Islet precursor cell (in vitro differentiated cells): Measurements from ENCODE around the gene CEBPG.

ENCODE experiments used
- DNase-seq: peaks from one replicate; pipeline ENCODE4 v3.0.0-alpha.2; 2018

Gene CEBPG

DNA sequence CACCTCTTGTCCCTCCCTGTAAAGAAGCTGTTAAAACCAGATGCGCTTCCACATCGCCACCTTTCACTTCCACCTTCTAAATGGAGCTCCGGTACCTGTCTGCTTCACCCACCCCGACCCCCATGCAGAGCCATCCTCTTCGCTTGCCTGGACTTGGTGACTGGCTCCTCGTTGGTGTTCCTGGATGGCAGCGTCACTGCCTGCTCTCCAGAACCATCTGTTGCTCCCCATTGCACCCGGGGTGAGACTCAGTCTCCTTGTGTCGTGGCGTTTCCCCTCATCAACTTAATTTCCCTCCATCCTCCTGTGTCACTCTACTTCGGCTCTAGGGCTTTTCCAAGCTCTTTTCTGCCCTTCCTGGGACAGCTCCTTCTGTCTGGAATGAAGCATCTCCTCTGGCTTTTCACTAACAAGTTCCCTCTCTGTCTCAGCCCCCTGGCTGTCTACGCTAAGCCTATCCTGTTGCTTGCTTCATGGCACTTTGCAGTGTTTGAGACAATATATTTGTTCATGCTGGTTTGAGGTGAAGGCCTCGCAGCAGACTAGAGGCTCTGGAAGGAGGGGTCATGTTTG lies 10.3 kb downstream of the CEBPG start:
- DNase-seq = no peak

DNA sequence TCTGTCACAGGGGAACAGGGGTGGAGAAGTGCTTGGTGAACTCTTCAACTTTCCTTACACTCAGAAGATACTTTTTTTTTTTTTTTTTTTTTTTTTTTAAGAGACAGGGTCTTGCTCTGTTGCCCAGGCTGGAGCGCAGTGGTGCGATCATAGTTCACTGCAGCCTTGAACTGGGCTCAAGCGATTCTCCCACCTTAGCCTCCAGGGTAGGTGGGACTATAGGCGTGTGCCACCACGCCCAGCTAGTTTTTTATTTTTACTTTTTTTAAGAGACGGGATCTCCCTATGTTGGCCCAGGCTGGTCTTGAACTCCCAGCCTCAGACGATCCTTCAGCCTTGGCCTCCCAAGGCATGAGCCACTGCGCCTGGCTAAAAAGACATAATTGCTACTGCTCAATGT lies 11.5 kb downstream of the CEBPG start:
- no peak for DNase-seq

DNA sequence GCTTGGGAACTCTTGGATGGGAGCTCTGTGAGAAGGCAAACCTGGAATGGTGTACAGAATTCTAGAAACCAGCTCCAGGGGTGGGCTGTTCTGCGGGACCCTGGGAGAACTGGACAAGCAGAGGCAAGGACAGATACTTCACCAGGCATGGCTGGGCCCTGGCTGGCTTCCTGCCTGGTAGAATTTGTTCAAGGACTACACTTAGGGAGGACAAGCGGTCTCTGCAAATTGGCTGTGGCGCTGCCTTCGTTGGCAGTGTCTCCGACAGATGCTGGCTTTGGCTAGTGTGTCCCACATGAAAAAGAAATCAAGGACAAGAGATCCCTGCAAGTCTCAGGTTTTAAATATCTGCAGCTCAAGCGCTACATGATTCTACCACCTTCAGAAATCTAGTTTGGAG lies 12.4 kb downstream of the CEBPG start:
- DNase-seq = no peak

GRCh38 chr19:33386361-33386858 lies 12.9 kb downstream of the CEBPG start:
- DNase-seq = no peak

DNA sequence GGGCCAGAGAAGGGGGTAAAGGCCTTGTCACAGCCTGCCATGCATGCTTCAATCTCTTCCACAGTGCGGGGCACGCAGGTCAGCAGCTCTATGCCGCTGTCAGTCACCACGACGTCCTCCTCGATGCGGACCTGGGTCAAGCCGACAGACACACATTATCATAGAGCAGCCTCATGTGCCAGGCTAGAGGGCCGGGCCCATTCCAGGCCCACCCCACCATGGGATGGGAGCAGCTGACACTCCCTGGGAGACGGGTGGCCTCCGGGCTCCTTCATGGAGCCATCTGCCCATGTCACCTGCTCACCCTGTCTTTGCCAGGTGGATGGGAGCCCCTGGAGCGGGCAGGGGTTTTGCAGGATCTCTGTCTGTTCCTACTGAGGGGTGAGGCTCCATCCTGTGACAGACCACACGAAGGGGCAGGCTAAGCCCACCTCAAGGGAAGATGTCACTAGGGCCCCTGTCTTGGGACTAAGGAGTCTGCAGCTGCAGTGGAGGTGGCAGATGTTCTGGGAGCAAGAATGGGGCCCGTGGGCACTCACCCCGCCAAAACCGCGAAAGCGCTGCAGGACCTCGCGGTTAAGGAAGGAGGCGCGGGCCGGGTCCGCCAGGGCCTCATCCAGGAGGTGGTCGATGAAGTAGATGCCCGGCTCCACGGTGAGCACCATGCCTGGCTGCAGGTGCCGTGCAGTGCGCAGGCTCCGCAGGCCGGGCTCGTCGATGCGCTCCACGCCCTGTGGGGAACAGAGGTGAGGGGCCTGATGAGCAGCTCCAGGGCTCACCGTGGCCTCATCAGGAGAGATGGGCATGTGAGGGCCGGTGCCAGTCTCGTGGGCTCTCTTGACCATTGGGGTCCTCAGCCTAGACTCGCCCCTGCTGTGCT lies 14.1 kb downstream of the CEBPG start:
- DNase-seq = no peak

DNA sequence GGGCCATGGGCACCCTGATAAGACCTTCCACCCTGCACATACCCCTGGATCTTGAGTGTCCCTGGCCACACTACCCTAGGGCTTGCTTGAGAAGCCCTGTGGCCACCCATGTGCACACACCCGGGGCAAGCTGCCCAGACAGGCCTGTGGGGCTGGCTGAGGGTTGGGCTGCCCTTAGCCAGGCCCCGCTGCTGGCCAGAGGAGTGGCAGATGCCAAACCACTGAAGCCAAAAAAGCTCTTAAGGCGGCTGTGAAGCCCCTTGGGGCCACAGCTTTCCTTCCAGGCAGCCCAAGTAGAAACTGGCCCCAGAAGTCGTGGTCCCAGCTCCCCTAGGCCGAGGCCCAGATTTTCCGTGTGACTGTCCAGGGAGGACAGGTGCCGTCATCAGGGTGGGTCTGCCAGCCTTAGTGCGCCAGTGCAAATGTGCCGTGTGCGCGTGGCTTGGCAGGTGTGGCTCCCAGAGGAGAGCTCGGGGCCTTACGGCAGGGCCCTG lies 14.8 kb downstream of the CEBPG start:
- DNase-seq = no peak

- no peak for DNase-seq
Measured at GRCh38 chr19:33388725-33389420, 15.4 kb downstream of the CEBPG start.

DNA sequence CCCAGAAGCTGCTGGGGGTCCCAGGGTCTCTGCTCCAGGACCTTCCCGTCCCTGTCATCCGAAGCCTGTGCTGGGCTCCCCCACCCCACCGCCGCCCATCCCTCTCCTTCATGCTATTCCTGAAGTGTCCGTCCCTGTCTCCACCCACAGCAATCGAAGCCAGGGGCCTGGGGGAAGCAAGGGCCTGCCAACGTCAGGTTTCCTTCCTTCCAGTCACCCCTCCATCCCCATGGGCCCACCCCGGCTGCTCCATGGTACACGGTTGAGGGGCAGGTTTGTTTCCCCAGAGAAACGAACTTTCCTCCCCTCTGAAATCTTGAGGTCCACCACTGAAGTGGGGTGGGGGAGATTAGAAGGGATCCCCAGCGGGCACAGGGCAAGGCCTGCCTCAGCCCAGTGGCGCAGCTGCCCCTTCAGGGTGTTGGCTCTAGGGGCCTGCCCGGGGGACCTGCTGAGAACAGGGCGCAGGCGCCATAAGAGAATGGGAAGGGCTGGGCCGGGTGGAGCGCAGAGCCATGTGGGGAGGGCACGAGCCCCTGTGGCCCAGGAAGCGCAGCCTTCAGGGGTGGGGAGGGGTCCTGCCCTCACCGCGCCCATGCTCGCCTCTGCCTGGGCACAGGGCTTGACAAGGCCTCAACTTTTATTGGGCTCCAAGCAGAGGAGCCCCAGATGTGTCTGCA lies 16.1 kb downstream of the CEBPG start:
- DNase-seq = no peak

GRCh38 chr19:33390101-33390907 lies 16.8 kb downstream of the CEBPG start:
- no peak for DNase-seq

- DNase-seq = no peak
Measured at GRCh38 chr19:33390908-33391630, 17.6 kb downstream of the CEBPG start.

DNA sequence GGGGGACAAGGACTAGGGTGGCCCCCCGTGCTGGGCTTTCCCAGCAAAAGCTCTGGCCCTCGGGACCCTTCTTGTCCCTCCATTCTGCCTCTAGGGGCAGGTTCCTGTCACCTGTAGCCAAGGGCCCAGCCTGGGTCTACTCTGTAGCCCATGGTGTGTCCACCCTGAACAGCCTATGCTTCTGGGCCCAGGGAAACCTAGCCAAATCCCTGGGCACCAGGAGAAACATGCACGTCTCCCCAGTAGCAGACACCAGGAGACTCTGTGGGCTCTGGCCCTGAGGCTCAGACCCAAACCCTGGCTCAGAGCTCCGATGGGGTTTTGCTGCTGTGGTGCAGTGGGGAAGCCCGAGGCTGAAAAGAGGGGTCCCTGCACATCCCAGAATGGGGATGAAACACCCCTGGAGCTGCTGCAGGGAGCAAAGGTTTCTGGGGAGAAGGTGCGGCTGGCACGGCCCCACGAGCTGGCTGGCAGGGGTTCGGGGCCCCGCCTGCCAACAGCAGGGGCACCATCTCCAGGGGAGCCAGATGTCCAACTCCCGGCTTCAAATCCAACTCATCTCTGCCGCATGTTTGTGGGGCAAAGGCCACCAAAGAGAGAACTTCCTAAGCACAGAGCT lies 18.2 kb downstream of the CEBPG start:
- DNase-seq = no peak

DNA sequence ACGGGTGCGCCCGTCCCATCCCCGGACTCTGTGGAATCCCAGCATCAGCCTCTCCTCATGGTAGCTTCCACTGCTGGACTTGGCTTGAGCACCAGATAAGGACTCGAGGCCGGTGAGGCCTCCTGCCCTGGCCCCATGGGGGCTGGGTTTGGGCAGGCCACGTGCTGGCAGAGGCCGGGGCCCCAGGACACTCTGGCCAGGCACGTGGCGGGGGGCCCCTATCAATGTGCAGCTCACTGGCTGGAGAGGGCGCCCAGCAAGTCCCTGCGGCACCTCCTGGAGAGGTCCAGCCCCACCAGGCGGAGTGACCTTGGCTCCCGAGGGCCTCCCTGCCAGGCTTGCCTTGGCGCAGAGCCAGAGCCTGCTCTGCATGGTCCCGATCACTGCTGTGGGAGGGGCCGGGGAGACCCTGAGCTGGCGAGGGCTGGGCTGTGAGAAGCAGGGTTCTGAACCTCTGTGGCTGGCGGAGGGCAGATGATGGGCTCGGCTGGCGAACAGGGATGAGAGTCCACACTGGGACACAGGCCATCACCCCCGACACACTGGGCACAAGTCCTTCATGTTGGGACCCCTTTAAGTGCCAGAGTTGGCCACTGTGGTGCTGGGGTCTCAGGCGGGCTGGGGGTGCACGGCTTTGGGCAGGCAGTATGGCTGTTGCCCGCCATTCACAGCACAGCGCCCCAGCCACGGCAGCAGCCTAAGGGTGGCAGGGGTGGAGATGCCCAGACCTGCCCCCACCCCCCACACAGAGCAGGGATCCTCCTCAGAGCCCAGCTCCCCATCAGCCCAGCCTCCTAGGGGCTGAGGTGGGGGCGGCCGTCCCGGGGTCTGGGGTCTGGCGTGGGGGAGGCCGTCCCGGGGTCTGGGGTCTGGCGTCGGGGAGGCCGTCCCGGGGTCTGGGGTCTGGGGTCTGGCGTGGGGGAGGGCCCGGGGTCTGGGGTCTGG lies 19.1 kb downstream of the CEBPG start:
- no peak for DNase-seq

- no peak for DNase-seq
Measured at GRCh38 chr19:33393286-33394005, 19.9 kb downstream of the CEBPG start.

GRCh38 chr19:33394006-33394722 lies 20.7 kb downstream of the CEBPG start:
- DNase-seq = no peak

GRCh38 chr19:33394723-33395560 lies 21.4 kb downstream of the CEBPG start:
- DNase-seq = no peak

- DNase-seq = no peak
Measured at GRCh38 chr19:33395561-33396550, 22.3 kb downstream of the CEBPG start.
